T-helper 9 cell (primary cell): ENCODE measurements around the gene ENC1.
A peak's percentile ranks its signal among the peaks of the same experiment; 100 is the strongest.

ENCODE experiments used
- DNase-seq: peaks from one replicate; pipeline ENCODE4 v3.0.0-alpha.2; 2020

The ENC1 gene

GRCh38 chr5:74655716-74656115 lies 15.2 kb upstream of the ENC1 start:
- DNase-seq, result no peak

DNA sequence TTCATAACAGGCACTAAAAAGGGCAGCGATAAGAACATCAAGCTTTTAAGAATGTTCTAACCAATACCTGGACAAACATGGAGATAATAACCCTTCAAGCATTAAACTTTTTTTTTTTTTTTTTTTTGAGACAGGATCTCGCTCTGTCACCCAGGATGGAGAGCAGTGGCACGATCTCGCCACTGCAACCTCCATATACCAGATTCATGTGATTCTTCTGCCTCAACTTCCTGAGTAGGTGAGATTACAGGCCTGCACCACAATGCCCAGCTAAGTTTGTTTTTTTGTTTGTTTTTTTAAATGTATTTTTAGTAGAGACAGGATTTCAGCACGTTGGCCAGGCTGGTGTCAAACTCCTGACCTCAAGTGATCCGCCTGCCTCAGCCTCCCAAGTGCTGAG lies 14.7 kb upstream of the ENC1 start:
- no peak for DNase-seq

- no peak for DNase-seq
Observed at GRCh38 chr5:74653991-74654390, 13.5 kb upstream of the ENC1 start.

DNA sequence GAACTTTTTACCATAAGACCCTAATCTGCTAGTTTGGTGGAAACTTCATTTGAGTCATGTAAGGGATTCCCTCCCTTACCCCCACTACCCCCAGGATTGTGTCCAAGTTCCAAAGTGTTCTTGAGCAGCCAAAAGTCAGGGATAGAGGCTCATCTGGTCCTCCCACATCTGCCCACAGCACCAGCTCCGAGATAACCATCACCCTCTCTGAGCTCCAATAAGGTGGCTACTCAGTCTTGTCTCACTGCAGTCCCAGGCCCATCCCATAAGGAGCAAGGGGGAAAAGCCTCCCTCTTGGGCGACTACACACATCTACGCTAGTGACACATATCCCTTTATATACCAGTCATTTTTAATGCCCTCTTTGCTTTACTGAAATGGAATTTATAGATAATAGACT lies 12.0 kb upstream of the ENC1 start:
- DNase-seq, result no peak

DNA sequence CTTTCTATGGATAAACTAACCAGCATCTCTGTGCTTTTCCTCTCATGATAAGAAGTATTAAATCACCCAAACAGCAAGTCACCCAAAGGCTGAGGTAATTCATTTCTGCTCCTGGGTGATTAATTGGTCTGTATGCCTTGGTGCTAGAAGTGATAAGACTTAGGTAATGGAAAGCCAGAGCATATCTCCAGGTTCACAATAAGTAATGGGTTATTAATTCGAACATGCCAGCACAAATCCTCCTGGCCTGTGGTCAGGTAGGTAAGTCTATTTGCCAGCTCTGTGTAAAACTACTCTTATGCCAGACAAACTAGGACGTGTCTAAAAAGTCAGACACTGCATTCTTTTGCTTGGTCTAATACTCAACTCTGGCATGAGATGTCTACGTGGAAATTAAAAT lies 11.2 kb upstream of the ENC1 start:
- DNase-seq, result no peak

DNA sequence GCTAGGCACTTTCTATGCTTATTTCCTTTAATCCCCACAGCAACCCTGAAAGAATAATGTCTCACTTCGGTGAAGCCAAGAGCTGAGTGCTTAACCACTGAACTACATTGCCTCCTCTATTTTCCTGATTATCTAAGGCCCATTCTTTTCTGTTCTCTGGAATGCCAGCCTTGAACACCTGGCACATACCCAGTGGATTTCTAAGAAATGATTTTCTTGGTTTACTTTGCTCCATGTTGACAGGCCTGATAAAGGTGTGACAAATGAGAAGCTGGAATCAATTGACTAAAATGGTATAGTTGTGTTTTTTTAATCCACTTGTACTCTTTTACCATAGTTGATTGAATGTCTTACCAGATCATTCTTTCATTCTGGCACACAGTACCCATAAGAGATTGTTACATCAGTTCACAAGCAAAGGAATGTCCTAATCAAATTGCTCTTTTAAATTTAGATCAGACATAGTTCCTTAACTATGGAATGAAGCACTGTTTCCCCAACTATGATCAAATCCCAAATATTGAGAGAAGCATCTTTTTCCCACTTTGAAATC lies 9.0 kb upstream of the ENC1 start:
- DNase-seq, result no peak

GRCh38 chr5:74648835-74649293 lies 8.3 kb upstream of the ENC1 start:
- DNase-seq, result no peak

GRCh38 chr5:74647096-74647495 lies 6.6 kb upstream of the ENC1 start:
- DNase-seq, result no peak

- DNase-seq, result no peak
Observed at GRCh38 chr5:74643111-74643562, 2.6 kb upstream of the ENC1 start.

- no peak for DNase-seq
Observed at GRCh38 chr5:74642543-74642863, 2.0 kb upstream of the ENC1 start.

- no peak for DNase-seq
Observed at GRCh38 chr5:74641735-74642542, 1.4 kb upstream of the ENC1 start.

DNA sequence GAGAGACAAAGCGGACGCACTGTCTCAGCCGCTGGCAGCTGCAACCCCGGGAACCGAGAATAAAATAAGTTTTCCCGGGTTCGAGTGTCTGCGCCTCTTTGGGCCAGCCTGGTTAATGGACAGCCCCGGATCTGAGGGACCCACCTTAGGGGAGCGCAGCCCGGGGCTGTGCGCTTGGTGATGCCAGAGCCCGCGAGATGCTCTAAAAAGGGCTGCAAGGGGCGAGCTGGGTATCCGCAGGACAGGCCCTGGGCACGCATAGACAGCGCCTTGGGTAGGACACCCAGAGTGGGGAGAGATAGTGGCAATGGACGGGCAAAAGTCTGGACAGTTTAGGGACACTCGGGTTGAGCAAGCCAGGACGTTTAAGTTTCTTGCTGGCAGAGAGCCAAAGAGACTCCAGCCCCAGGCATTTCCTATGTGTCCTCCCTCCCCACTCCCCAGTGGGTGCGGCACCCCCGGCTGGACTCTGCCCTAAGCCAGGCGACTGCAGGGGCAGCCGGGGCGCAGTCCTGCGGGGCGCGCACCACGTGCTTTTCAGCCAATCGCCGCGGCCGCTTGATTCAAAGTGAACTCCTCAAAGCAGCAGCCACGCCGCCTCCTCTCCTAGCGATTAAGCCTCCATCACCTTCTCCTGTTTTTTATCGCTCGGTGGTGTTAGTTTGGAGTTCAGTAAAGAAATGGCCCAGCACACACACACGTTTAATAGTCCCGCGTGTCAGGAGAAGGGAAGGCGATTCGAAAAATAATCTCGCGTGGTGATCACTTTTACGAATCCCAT lies 616 bp upstream of the ENC1 start:
- DNase-seq, result no peak

- DNase-seq, result peak; percentile 6
Observed at GRCh38 chr5:74639807-74640449, 600 bp downstream of the ENC1 start.

GRCh38 chr5:74638970-74639806 lies 1.3 kb downstream of the ENC1 start:
- DNase-seq, result no peak

DNA sequence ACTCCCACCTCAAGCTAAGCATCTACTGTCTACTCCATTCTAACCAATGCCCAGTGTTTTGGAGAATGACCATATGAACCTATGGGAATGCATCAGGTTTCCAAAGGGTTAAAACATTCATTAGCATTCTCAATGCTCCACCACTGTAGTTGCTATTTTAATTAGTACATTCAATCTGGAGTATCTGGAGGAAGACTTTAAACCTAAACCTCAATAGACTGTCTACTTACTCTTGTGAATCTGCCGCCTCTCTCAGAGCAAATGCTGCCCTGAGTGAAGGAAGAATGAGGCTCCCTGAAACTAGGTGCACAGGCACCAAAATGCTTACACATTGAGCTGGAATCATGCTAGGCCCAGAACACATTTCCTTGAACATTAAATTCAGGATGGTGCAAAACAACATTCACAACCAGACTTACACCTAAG lies 2.0 kb downstream of the ENC1 start:
- DNase-seq, result no peak

- DNase-seq, result no peak
Observed at GRCh38 chr5:74636552-74636951, 4.0 kb downstream of the ENC1 start.

- no peak for DNase-seq
Observed at GRCh38 chr5:74636149-74636548, 4.4 kb downstream of the ENC1 start.

DNA sequence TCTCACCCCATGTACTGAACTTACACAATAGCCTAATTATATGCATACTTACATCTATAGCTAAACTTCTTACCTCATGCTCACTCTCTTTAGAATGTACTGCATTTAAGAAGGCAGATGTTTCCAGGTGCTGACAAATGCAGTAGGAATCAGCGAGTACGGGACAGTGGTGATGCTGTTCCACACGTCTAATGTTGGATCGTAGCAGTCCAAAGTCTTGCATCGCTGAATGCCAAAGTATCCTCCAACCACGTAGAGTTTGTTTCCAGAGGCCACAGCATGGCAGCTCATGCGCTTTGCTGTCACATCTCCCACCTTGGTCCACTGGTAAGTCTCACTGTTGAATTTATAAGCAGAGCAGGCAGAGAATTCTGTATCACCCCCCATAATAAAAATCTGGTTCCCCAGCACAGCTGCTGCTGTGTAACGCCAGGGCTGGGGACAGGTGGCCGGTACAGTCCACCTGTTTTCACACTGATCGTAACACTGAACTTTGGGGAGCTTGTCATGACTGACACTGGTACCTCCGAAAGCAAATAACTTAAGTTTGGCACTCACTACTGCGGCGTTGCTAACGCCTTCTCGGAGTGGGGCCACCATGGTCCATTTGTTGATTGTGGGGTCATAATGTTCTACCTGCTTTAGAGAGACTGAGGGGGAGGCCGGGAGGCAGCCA lies 5.8 kb downstream of the ENC1 start:
- DNase-seq, result no peak

DNA sequence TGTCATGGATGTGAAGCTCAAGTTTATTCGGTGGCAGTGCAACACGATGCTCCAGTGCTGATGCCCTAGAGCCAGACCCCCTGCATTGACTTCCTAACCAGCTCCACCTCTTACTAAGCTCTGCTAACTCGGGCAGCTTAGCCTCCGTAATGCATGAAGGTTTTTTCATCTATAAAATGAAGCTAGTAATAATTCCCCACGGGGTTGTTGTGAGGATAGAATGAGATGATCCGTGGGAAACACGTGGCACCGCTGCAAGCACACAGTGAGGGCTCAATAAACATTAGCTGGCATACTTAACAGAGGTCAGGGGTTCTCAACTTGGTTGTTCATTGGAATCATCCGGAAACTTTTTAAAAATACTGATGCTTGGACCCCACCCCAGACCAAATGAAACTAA lies 6.8 kb downstream of the ENC1 start:
- no peak for DNase-seq

GRCh38 chr5:74632947-74633356 lies 7.6 kb downstream of the ENC1 start:
- DNase-seq, result no peak

DNA sequence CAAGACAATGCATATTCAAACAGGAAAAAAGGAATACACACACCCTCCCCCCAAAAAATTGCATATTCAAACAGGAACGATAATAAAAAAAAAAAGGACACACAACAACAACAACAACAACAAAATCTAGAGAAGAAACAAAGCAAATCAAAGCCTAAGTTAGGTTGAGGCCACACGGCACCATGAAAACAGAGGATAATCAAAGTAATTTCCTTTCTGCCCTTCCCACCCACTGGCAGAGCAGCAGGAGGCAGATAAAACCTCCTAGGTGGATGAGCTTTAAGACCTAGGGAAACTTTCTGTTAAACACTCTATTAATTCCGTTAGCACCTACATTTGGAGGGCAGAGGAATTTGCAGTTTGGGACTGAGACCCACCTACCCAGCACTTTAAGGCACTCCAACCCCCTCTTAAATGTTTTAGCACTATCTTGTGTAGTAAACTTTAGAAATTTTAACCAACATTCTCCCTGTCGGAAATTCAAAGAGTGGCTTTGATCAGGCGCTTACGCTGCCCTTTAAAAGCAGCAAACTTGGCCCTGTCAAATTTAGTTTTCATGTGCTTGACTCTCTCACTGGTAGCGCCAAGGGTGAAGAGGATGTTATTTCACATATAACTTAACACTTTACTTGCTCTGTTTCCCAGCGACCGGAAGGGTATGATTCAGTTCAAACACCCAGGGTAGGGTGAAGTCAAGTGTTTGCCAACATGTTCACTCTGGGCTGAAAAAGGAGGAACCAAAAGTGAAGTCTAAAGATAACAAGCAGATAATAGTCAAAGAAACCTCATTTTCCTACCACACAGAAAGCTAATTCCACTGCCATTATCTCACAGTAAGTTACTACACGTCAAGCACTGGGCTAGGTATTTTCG lies 9.2 kb downstream of the ENC1 start:
- no peak for DNase-seq
